Measurements from ENCODE around the gene PANK1.

The PANK1 gene

GRCh38 chr10:89644967-89645741 is at the start of gene PANK1:
Gene PANK1, minus strand, starts transcription at chr10:89645242. Its CDS starts 351 bp downstream, at chr10:89644891.
- Mint-ChIP-seq H3K36me3 (ENCODE audit: low read depth) (no peaks in the 10 kb centered on the region), H3K4me3 (no peak within 1 kb of the TSS), H3K27me3 (peaks cover 31% of the 10 kb centered on the region), H3K9me3 (no peaks in the 10 kb centered on the region), H3K4me1 (ENCODE audit: low read depth) (peaks cover 9% of the 10 kb centered on the region), H3K27ac (peak within 1 kb of the TSS; percentile 84)

GRCh38 chr10:89693176-89693575 is 48.1 kb upstream of the PANK1 start:
- H3K4me1 Mint-ChIP-seq (ENCODE audit: low read depth), result no peaks in the 10 kb centered on the region
- no peaks in the 10 kb centered on the region for H3K36me3 Mint-ChIP-seq (ENCODE audit: low read depth)
- no peak overlapping the region for H3K27ac Mint-ChIP-seq

GRCh38 chr10:89692416-89692815 is 47.4 kb upstream of the PANK1 start:
- no peak overlapping the region for H3K27ac Mint-ChIP-seq
- no peaks in the 10 kb centered on the region for H3K9me3 Mint-ChIP-seq
- no peaks in the 10 kb centered on the region for H3K27me3 Mint-ChIP-seq
- H3K4me1 Mint-ChIP-seq (ENCODE audit: low read depth), result no peaks in the 10 kb centered on the region
- no peaks in the 10 kb centered on the region for H3K36me3 Mint-ChIP-seq (ENCODE audit: low read depth)
- no peak overlapping the region for H3K4me3 Mint-ChIP-seq

More at GRCh38 chr10:89693176-89693575, 48.1 kb upstream of the PANK1 start:
- H3K4me3 Mint-ChIP-seq, result no peak overlapping the region
- H3K27me3 Mint-ChIP-seq, result no peaks in the 10 kb centered on the region
- H3K9me3 Mint-ChIP-seq, result no peaks in the 10 kb centered on the region

GRCh38 chr10:89690027-89690426 is 45.0 kb upstream of the PANK1 start:
- no peaks in the 10 kb centered on the region for H3K4me1 Mint-ChIP-seq (ENCODE audit: low read depth)
- H3K4me3 Mint-ChIP-seq, result no peak overlapping the region
- H3K9me3 Mint-ChIP-seq, result no peaks in the 10 kb centered on the region
- H3K27me3 Mint-ChIP-seq, result peaks cover 4% of the 10 kb centered on the region
- no peaks in the 10 kb centered on the region for H3K36me3 Mint-ChIP-seq (ENCODE audit: low read depth)
- no peak overlapping the region for H3K27ac Mint-ChIP-seq

- Mint-ChIP-seq H3K36me3 (ENCODE audit: low read depth) (no peaks in the 10 kb centered on the region), H3K9me3 (no peaks in the 10 kb centered on the region), H3K4me1 (ENCODE audit: low read depth) (no peaks in the 10 kb centered on the region), H3K4me3 (no peak overlapping the region), H3K27ac (no peak overlapping the region), H3K27me3 (peaks cover 14% of the 10 kb centered on the region)
These were observed 40.9 kb upstream of the PANK1 start for GRCh38 chr10:89685936-89686335.

GRCh38 chr10:89684604-89685003 is 39.6 kb upstream of the PANK1 start:
- peaks cover 25% of the 10 kb centered on the region for H3K27me3 Mint-ChIP-seq
- H3K4me1 Mint-ChIP-seq (ENCODE audit: low read depth), result no peaks in the 10 kb centered on the region
- no peak overlapping the region for H3K4me3 Mint-ChIP-seq
- no peaks in the 10 kb centered on the region for H3K9me3 Mint-ChIP-seq
- no peaks in the 10 kb centered on the region for H3K36me3 Mint-ChIP-seq (ENCODE audit: low read depth)
- no peak overlapping the region for H3K27ac Mint-ChIP-seq

GRCh38 chr10:89683883-89684282 is 38.8 kb upstream of the PANK1 start:
- H3K36me3 Mint-ChIP-seq (ENCODE audit: low read depth), result no peaks in the 10 kb centered on the region
- H3K27ac Mint-ChIP-seq, result no peak overlapping the region
- no peaks in the 10 kb centered on the region for H3K4me1 Mint-ChIP-seq (ENCODE audit: low read depth)
- H3K27me3 Mint-ChIP-seq, result peaks cover 25% of the 10 kb centered on the region
- H3K9me3 Mint-ChIP-seq, result no peaks in the 10 kb centered on the region
- H3K4me3 Mint-ChIP-seq, result no peak overlapping the region

- Mint-ChIP-seq H3K4me1 (ENCODE audit: low read depth) (no peaks in the 10 kb centered on the region), H3K4me3 (no peak overlapping the region), H3K36me3 (ENCODE audit: low read depth) (no peaks in the 10 kb centered on the region), H3K9me3 (no peaks in the 10 kb centered on the region), H3K27ac (no peak overlapping the region), H3K27me3 (peaks cover 27% of the 10 kb centered on the region)
These were observed 34.9 kb upstream of the PANK1 start for GRCh38 chr10:89679986-89680385.

GRCh38 chr10:89677341-89677740 is 32.3 kb upstream of the PANK1 start:
- H3K27me3 Mint-ChIP-seq, result peaks cover 18% of the 10 kb centered on the region
- H3K9me3 Mint-ChIP-seq, result no peaks in the 10 kb centered on the region
- no peaks in the 10 kb centered on the region for H3K36me3 Mint-ChIP-seq (ENCODE audit: low read depth)
- no peak overlapping the region for H3K4me3 Mint-ChIP-seq
- H3K4me1 Mint-ChIP-seq (ENCODE audit: low read depth), result no peaks in the 10 kb centered on the region
- H3K27ac Mint-ChIP-seq, result no peak overlapping the region

GRCh38 chr10:89670926-89671325 is 25.9 kb upstream of the PANK1 start:
- Mint-ChIP-seq H3K9me3 (no peaks in the 10 kb centered on the region), H3K27me3 (peaks cover 12% of the 10 kb centered on the region), H3K4me1 (ENCODE audit: low read depth) (no peaks in the 10 kb centered on the region), H3K36me3 (ENCODE audit: low read depth) (no peaks in the 10 kb centered on the region), H3K27ac (no peak overlapping the region), H3K4me3 (no peak overlapping the region)

GRCh38 chr10:89669985-89670384 is 24.9 kb upstream of the PANK1 start:
- Mint-ChIP-seq H3K4me3 (no peak overlapping the region), H3K4me1 (ENCODE audit: low read depth) (no peaks in the 10 kb centered on the region), H3K36me3 (ENCODE audit: low read depth) (no peaks in the 10 kb centered on the region), H3K9me3 (no peaks in the 10 kb centered on the region), H3K27me3 (peaks cover 11% of the 10 kb centered on the region), H3K27ac (no peak overlapping the region)

GRCh38 chr10:89668386-89669071 is 23.5 kb upstream of the PANK1 start:
- H3K27me3 Mint-ChIP-seq, result peaks cover 11% of the 10 kb centered on the region
- no peak overlapping the region for H3K4me3 Mint-ChIP-seq
- no peaks in the 10 kb centered on the region for H3K9me3 Mint-ChIP-seq
- no peaks in the 10 kb centered on the region for H3K4me1 Mint-ChIP-seq (ENCODE audit: low read depth)
- no peak overlapping the region for H3K27ac Mint-ChIP-seq
- H3K36me3 Mint-ChIP-seq (ENCODE audit: low read depth), result no peaks in the 10 kb centered on the region

GRCh38 chr10:89666138-89666537 is 21.1 kb upstream of the PANK1 start:
- Mint-ChIP-seq H3K27ac (no peak overlapping the region), H3K4me1 (ENCODE audit: low read depth) (no peaks in the 10 kb centered on the region), H3K27me3 (peaks cover 10% of the 10 kb centered on the region), H3K9me3 (no peaks in the 10 kb centered on the region), H3K36me3 (ENCODE audit: low read depth) (no peaks in the 10 kb centered on the region), H3K4me3 (no peak overlapping the region)

GRCh38 chr10:89665302-89665701 is 20.3 kb upstream of the PANK1 start:
- Mint-ChIP-seq H3K4me3 (no peak overlapping the region), H3K27ac (no peak overlapping the region), H3K4me1 (ENCODE audit: low read depth) (no peaks in the 10 kb centered on the region), H3K36me3 (ENCODE audit: low read depth) (no peaks in the 10 kb centered on the region), H3K27me3 (peaks cover 1% of the 10 kb centered on the region), H3K9me3 (no peaks in the 10 kb centered on the region)

GRCh38 chr10:89664203-89664602 is 19.2 kb upstream of the PANK1 start:
- Mint-ChIP-seq H3K9me3 (no peaks in the 10 kb centered on the region), H3K4me1 (ENCODE audit: low read depth) (no peaks in the 10 kb centered on the region), H3K27ac (no peak overlapping the region), H3K27me3 (no peaks in the 10 kb centered on the region), H3K4me3 (no peak overlapping the region), H3K36me3 (ENCODE audit: low read depth) (no peaks in the 10 kb centered on the region)

All from stimulated activated naive CD8-positive, alpha-beta T cell treated with anti-CD3 and anti-CD28 coated beads, Interleukin-15, Interleukin-2, amounts not matched to agents 100 ng/mL and 50 ng/mL, for 24 hours (primary cell).